Measurements from ENCODE around the gene OR1L6. TPM values are rescaled to one million over a fixed set of nuclear protein-coding genes. Genes with fewer than 3 reads are reported as not detected.

The OR1L6 gene
- total RNA-seq, 2 donors from 2014 or later, result not detected

DNA sequence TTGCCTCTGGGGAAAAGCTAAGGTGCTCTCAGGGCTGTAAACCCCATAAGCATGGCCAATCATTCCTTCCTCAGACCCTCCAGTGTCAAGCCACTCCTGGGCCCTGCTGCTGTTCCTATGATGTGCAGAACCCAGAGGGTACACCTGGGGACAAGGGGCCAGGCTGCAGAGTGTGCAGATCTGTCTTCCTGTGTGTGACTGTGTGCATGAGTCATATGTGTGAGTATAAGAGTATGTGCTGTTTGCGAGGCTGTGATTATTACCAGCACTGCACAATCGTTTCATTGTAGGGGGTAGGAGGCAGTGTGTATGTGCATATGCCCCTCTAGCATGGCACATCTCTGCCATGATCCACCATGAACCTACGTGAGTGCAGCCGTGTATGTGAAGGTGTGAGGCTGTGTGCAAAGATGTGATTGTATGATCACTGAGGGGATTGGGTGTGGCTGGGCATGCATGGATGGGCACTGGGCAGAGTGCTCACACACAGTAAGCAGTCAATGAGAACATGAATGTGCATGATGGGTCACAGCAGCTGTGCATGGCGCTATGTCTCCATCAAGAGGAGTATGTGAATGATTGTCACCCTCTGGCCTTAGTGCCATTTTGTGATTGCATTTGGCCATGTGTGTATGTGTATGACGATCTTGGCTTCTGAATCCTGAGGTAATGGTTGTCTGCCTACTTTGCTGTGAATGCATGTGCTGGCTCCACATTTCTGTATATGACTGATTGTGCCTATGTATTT lies 55.4 kb downstream of the OR1L6 start:
- no peaks in the 10 kb centered on the region for H3K4me1 ChIP-seq
- no peaks in the 10 kb centered on the region for H3K9me3 ChIP-seq
- H3K36me3 ChIP-seq, result no peaks in the 10 kb centered on the region
- TF ChIP-seq, protein P1, sequence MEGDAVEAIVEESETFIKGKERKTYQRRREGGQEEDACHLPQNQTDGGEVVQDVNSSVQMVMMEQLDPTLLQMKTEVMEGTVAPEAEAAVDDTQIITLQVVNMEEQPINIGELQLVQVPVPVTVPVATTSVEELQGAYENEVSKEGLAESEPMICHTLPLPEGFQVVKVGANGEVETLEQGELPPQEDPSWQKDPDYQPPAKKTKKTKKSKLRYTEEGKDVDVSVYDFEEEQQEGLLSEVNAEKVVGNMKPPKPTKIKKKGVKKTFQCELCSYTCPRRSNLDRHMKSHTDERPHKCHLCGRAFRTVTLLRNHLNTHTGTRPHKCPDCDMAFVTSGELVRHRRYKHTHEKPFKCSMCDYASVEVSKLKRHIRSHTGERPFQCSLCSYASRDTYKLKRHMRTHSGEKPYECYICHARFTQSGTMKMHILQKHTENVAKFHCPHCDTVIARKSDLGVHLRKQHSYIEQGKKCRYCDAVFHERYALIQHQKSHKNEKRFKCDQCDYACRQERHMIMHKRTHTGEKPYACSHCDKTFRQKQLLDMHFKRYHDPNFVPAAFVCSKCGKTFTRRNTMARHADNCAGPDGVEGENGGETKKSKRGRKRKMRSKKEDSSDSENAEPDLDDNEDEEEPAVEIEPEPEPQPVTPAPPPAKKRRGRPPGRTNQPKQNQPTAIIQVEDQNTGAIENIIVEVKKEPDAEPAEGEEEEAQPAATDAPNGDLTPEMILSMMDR (IDR thresholded peaks at IDR 0.05), result no peak
- peak; percentile 11 for DNase-seq (ENCODE audit: low spot score)
- H3K27ac ChIP-seq, result no peak overlapping the region
- H3K27me3 ChIP-seq, result no peaks in the 10 kb centered on the region
- no peak overlapping the region for H3K4me3 ChIP-seq

Other genes with a start within 250 kb of the OR1L6 start
- gene OR1J2, start 231.5 kb upstream of the OR1L6 start, total RNA-seq, result not detected
- not detected for gene OR1J4, start 223.2 kb upstream of the OR1L6 start, total RNA-seq
- gene OR1N1, start 215.0 kb upstream of the OR1L6 start, total RNA-seq, result not detected
- gene OR1N2, start 189.2 kb upstream of the OR1L6 start, total RNA-seq, result not detected
- gene OR1L8, start 158.9 kb upstream of the OR1L6 start, total RNA-seq, result under 1 TPM; 0.43 to 0.48 TPM
- not detected for gene OR1Q1, start 127.6 kb upstream of the OR1L6 start, total RNA-seq
- gene OR1B1, start 84.7 kb upstream of the OR1L6 start, total RNA-seq, result not detected
- gene OR1L1, start 80.6 kb upstream of the OR1L6 start, total RNA-seq, result not detected
- not detected for gene OR1L3, start 67.2 kb upstream of the OR1L6 start, total RNA-seq
- gene OR1L4, start 18.3 kb upstream of the OR1L6 start, total RNA-seq, result not detected
- not detected for gene OR5C1, start 46.6 kb downstream of the OR1L6 start, total RNA-seq
- gene OR1K1, start 57.8 kb downstream of the OR1L6 start, total RNA-seq, result not detected
- gene PDCL, start 86.3 kb downstream of the OR1L6 start, total RNA-seq, result 10 to 100 TPM in 1 of 2 donors, 1 to 10 TPM in 1; 9.9 to 11.2 TPM
- 10 to 100 TPM; 37.6 to 40.2 TPM for gene RC3H2, start 163.1 kb downstream of the OR1L6 start, total RNA-seq
- gene ZBTB6, start 171.0 kb downstream of the OR1L6 start, total RNA-seq, result 1 to 10 TPM; 6.3 to 6.8 TPM
- gene ZBTB26, start 189.2 kb downstream of the OR1L6 start, total RNA-seq, result 1 to 10 TPM; 4.1 to 4.2 TPM
- gene RABGAP1, start 198.7 kb downstream of the OR1L6 start, total RNA-seq, result 10 to 100 TPM; 26.3 to 30.8 TPM

Data from right atrium auricular region (tissue), 2 donors.